T-cell (primary cell): ENCODE results near the gene SRPX. TPM values are rescaled to one million over a fixed set of nuclear protein-coding genes. Genes with fewer than 3 reads are reported as not detected.

Source experiments
- ATAC-seq, 4 experiments: fragments of 200-7000 bp in 3 of 4; fragments of 150-1000 bp in 1 of 4; cut with Tn5 transposase; replicated peaks in 1 of 4; 1 replicate in 3 of 4; 2 replicates in 1 of 4; pipeline ENCODE4 v1.10.0; 2021; ENCODE audit warnings: moderate library complexity in 3 of 4, mild to moderate bottlenecking in 2 of 4, moderate number of reproducible peaks in 1 of 4
- CTCF ChIA-PET, 2 donors: fragments of 300-600 bp; sonication (Branson Sonifier 250); formaldehyde crosslinking; loops; one replicate each; lab custom pipeline; 2022; ENCODE audit warnings: antibody characterized with exemption in 2 of 2; lab: Charles Lee
- POLR2A ChIA-PET, 2 donors: fragments of 300-600 bp; sonication (Branson Sonifier 250); formaldehyde crosslinking; loops; one replicate each; lab custom pipeline; 2022; ENCODE audit warnings: antibody characterized with exemption in 2 of 2; lab: Charles Lee
- DNase-seq, 35 experiments: peaks; one replicate each; pipeline versions ENCODE4 v3.0.0 to v3.0.0-alpha.2; 2013 to 2023
- H3K27ac ChIP-seq: one replicate; pipeline ENCODE4 v1.5.1; 2013; ENCODE audit warnings: low read length
- H3K27me3 ChIP-seq, 2 experiments: replicated peaks in 1 of 2; 1 replicate in 1 of 2; 2 replicates in 1 of 2; pipeline versions ENCODE4 v1.6.1 to v1.7.0; 2013; ENCODE audit warnings: low read length in 1 of 2, mixed read lengths in 1 of 2; ENCODE audit not compliant: control insufficient read depth in 2 of 2, insufficient read depth in 2 of 2; ENCODE audit errors: extremely low read depth in 1 of 2
- H3K36me3 ChIP-seq, 2 donors: 1 replicate in 1 of 2; 2 replicates in 1 of 2; pipeline versions ENCODE4 v1.6.1 to v1.7.0; 2013; ENCODE audit warnings: low read length in 1 of 2; ENCODE audit not compliant: control insufficient read depth in 2 of 2, insufficient read depth in 1 of 2; ENCODE audit errors: extremely low read depth in 1 of 2
- H3K4me1 ChIP-seq, 2 experiments: 1 replicate in 1 of 2; 2 replicates in 1 of 2; pipeline versions ENCODE4 v1.6.1 to v1.7.0; 2013; ENCODE audit warnings: low read length in 2 of 2, mixed read lengths in 1 of 2; ENCODE audit not compliant: insufficient read depth in 2 of 2, control insufficient read depth in 1 of 2; ENCODE audit errors: extremely low read depth in 1 of 2
- H3K4me3 ChIP-seq, 2 donors: 1 replicate in 1 of 2; 2 replicates in 1 of 2; pipeline versions ENCODE4 v1.5.1 to v1.7.0; 2013; ENCODE audit warnings: mild to moderate bottlenecking in 2 of 2, low read length in 1 of 2, moderate library complexity in 1 of 2; ENCODE audit not compliant: control insufficient read depth in 1 of 2; ENCODE audit errors: extremely low read depth in 1 of 2
- H3K9me3 ChIP-seq: 2 replicates; pipeline ENCODE4 v1.7.0; 2013
- H3K27ac Mint-ChIP-seq, 2 donors: one replicate each; pipeline ENCODE4 v1.8.0; 2020 to 2021; ENCODE audit warnings: mild to moderate bottlenecking in 2 of 2, mixed read lengths in 2 of 2
- H3K27me3 Mint-ChIP-seq, 2 donors: one replicate each; pipeline ENCODE4 v1.8.0; 2021 to 2022; ENCODE audit warnings: mixed read lengths in 2 of 2
- H3K36me3 Mint-ChIP-seq: one replicate; pipeline ENCODE4 v1.8.0; 2021; ENCODE audit warnings: mixed read lengths
- H3K4me1 Mint-ChIP-seq, 3 donors: one replicate each; pipeline ENCODE4 v1.8.0; 2020 to 2022; ENCODE audit warnings: mixed read lengths in 3 of 3, mild to moderate bottlenecking in 1 of 3
- H3K4me3 Mint-ChIP-seq, 3 donors: one replicate each; pipeline ENCODE4 v1.8.0; 2020 to 2022; ENCODE audit warnings: mild to moderate bottlenecking in 3 of 3, mixed read lengths in 3 of 3, moderate library complexity in 3 of 3
- H3K9me3 Mint-ChIP-seq, 3 donors: one replicate each; pipeline ENCODE4 v1.8.0; 2020 to 2022; ENCODE audit warnings: mixed read lengths in 3 of 3
- WGBS: methylation state at CpG from one replicate; pipeline ENCODE4 v1.1.5; 2013; ENCODE audit warnings: missing lambda C conversion rate; ENCODE audit not compliant: insufficient coverage; 5-methylcytosine and 5-hydroxymethylcytosine counted together
- total RNA-seq, 35 experiments: library from RNA in 6 of 35; stranded (reverse) in 6 of 35; fragments of 120-200 nt in 1 of 35; gene quantifications; one replicate each; pipeline versions ENCODE4 v1.2.1 to v1.2.4 and lab custom pipeline; 2013 to 2026

SRPX gene
- total RNA-seq, 5 donors from 2014 or later (not counting 1 experiment from before 2014, with no cell fraction given): 0.13 to 0.15 TPM; not detected in 3

DNA sequence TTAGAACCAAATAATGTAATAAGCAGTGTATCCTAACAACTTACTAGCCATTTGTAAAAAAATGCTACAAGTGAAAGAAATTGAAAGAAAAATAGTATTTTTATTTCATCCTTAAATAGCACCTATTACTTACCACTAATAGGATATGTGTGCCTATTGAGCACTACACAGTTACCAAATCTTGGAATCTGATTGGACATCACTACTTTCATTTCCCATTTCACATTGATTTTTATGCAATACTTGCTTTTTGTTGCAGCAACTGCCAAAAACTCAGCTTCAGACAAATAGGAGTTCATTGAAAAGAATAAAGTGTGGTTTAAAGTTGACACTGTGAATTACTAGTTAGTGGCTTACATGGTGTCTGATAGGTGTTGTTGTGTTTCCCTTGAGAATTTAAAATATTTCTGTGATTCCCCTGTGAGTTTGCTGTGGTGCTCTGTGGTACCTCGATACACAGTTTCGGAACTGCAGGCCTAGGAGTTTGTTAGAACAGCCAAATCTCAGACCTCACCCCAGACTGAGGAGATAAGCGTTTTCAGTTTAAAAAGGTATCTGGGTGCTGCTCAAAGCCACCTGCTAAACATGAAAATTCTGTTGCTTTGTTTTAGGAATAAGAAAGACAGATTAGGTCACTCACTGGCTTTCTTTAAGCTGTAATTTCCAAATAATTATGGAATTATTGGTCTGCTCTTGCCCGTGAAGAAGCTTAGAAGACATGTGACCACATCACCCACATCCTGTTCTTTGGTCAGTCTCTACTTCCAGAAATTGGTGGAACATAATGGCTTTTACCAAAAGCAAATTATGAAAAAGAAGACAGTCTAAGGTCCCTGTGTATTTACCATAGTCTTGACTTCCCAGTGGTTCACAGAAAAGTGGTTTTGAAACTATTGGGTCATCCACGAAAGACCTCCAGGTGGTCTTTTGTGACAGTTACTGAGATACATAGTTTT is 116.5 kb downstream of the SRPX start:
- no CpG with 5 or more reads among the region's 5 CpGs for WGBS
- Histone ChIP-seq H3K27me3 (no peaks in the 10 kb centered on the region), H3K27ac (no peak overlapping the region), H3K4me3 (no peak overlapping the region), H3K9me3 (no peaks in the 10 kb centered on the region), H3K4me1 (no peaks in the 10 kb centered on the region), H3K36me3 (no peaks in the 10 kb centered on the region)
- H3K36me3 Mint-ChIP-seq: no peaks in the 10 kb centered on the region
- H3K27ac Mint-ChIP-seq: no peak overlapping the region
- H3K9me3 Mint-ChIP-seq: peaks cover 0 to 5% (median 5%) of the 10 kb centered on the region in 3 donors
- ATAC-seq (no peak), DNase-seq (no peak)
- POLR2A ChIA-PET: no interaction called here
- H3K4me1 Mint-ChIP-seq: peaks cover 0 to 2% (median 0%) of the 10 kb centered on the region in 3 donors
- H3K4me3 Mint-ChIP-seq: no peak overlapping the region
- CTCF ChIA-PET: no interaction called here
- peaks cover 0 to 27% of the 10 kb centered on the region in 2 donors for H3K27me3 Mint-ChIP-seq

DNA sequence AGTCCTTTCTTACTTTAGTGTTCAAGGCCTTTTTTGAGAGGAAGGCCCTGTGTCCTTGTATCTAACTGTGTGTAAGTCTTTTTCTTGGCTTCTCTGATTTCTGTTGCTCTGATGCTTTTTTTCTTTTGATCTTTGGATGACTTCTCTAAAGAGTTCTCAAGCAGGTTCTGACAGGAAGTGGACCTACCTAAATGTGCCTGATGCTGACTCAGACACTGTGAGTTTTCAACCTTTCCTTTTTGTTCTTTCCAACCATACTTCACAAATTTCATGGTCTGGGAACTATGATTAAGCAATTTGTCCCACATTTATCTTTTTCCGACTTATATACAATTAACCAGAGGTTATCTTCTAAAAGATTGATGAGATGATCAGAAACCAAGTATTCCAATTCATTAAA is 117.8 kb downstream of the SRPX start:
- peaks cover 0 to 2% (median 0%) of the 10 kb centered on the region in 3 donors for H3K4me1 Mint-ChIP-seq
- CTCF ChIA-PET: no interaction called here
- no peaks in the 10 kb centered on the region for H3K36me3 Mint-ChIP-seq
- Histone ChIP-seq H3K4me1 (no peaks in the 10 kb centered on the region), H3K27me3 (no peaks in the 10 kb centered on the region), H3K36me3 (no peaks in the 10 kb centered on the region), H3K4me3 (no peak overlapping the region), H3K27ac (no peak overlapping the region), H3K9me3 (no peaks in the 10 kb centered on the region)
- POLR2A ChIA-PET: no interaction called here
- ATAC-seq (no peak), DNase-seq (no peak)
- H3K9me3 Mint-ChIP-seq: peaks cover 0 to 10% (median 10%) of the 10 kb centered on the region in 3 donors
- H3K27ac Mint-ChIP-seq: no peak overlapping the region
- no CpG with 5 or more reads among the region's 1 CpG for WGBS
- H3K27me3 Mint-ChIP-seq: peaks cover 0 to 27% of the 10 kb centered on the region in 2 donors
- no peak overlapping the region for H3K4me3 Mint-ChIP-seq

DNA sequence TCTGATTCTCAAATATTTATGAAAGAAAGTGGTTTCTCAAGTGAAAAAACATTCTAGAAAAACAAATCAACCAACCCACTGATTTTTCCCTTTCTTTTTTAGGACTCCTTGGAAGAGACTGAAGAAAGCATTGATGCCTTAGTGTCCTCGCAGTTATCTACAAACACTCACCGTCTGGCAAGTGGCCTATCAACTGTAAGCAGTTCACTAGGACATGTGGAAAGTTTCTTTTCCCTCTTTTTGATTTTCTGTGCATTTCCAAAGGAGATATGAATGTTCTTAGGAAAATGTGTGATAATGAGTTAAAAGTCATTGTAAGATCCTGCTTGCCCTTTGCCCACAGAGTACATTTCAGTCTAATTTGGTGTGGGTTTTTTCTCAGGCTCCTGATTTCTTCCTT is 118.4 kb downstream of the SRPX start:
- WGBS: no CpG with 5 or more reads among the region's 2 CpGs

GRCh38 chrX:38099688-38100087 is 121.0 kb downstream of the SRPX start:
- ChIA-PET POLR2A (no interaction called here), CTCF (no interaction called here)
- H3K27ac ChIP-seq: no peak overlapping the region
- no peaks in the 10 kb centered on the region for H3K36me3 ChIP-seq
- Mint-ChIP-seq H3K27ac (no peak overlapping the region), H3K4me1 (peaks cover 0 to 2% (median 0%) of the 10 kb centered on the region in 3 donors), H3K27me3 (peaks cover 0 to 17% of the 10 kb centered on the region in 2 donors), H3K4me3 (no peak overlapping the region), H3K36me3 (no peaks in the 10 kb centered on the region), H3K9me3 (peaks cover 0 to 10% (median 10%) of the 10 kb centered on the region in 3 donors)
- no peaks in the 10 kb centered on the region for H3K9me3 ChIP-seq
- H3K4me3 ChIP-seq: no peak overlapping the region
- ATAC-seq: no peak
- H3K27me3 ChIP-seq: no peaks in the 10 kb centered on the region
- no peaks in the 10 kb centered on the region for H3K4me1 ChIP-seq
- DNase-seq: no peak

More for the DNA sequence above, 118.4 kb downstream of the SRPX start:
- ATAC-seq (no peak), DNase-seq (no peak)
- no peaks in the 10 kb centered on the region for H3K4me1 ChIP-seq
- peaks cover 0 to 27% of the 10 kb centered on the region in 2 donors for H3K27me3 Mint-ChIP-seq
- peaks cover 0 to 10% (median 10%) of the 10 kb centered on the region in 3 donors for H3K9me3 Mint-ChIP-seq
- no peak overlapping the region for H3K27ac ChIP-seq
- no peak overlapping the region for H3K4me3 Mint-ChIP-seq
- H3K9me3 ChIP-seq: no peaks in the 10 kb centered on the region
- H3K4me3 ChIP-seq: no peak overlapping the region
- H3K36me3 ChIP-seq: no peaks in the 10 kb centered on the region
- H3K27me3 ChIP-seq: no peaks in the 10 kb centered on the region
- H3K4me1 Mint-ChIP-seq: peaks cover 0 to 2% (median 0%) of the 10 kb centered on the region in 3 donors
- no peak overlapping the region for H3K27ac Mint-ChIP-seq
- H3K36me3 Mint-ChIP-seq: no peaks in the 10 kb centered on the region
- POLR2A ChIA-PET: no interaction called here
- CTCF ChIA-PET: no interaction called here

Other genes starting within 250 kb of the SRPX start
- gene SYTL5, start 214.3 kb downstream of the SRPX start, total RNA-seq: under 1 TPM in 1 of 5 donors, not detected in 4; 0.06 TPM
- gene RPGR, start 106.6 kb upstream of the SRPX start, total RNA-seq: 10 to 100 TPM in 2 of 5 donors, 1 to 10 TPM in 3; 8.1 to 31.2 (median 9.4) TPM
- not detected for gene OTC, start 131.7 kb upstream of the SRPX start, total RNA-seq